GM06990 (cell line): ENCODE measurements around the gene GABRR3.

ENCODE experiments used
- DNase-seq: peaks from one replicate; pipeline ENCODE4 v3.0.0-alpha.2; 2011; ENCODE audit not compliant: insufficient read length; ENCODE audit errors: extremely low read depth
- H3K27me3 ChIP-seq: replicated peaks from 2 replicates; pipeline ENCODE4 v1.6.0; 2011; ENCODE audit warnings: low read length; ENCODE audit not compliant: control insufficient read depth, insufficient read depth
- H3K36me3 ChIP-seq: 2 replicates; pipeline ENCODE4 v1.5.1; 2011; ENCODE audit warnings: low read length; ENCODE audit not compliant: control insufficient read depth, insufficient read depth
- H3K4me3 ChIP-seq: replicated peaks from 2 replicates; pipeline ENCODE4 v1.5.1; 2011; ENCODE audit warnings: low read depth, mild to moderate bottlenecking, control low read depth, low read length
- TF ChIP-seq, protein P1 (sequence below): IDR thresholded peaks from 2 replicates; pipeline ENCODE4 v1.5.1; 2011; ENCODE audit warnings: low read length, control low read depth, mild to moderate bottlenecking, inconsistent platforms; ENCODE audit not compliant: insufficient read depth, poor library complexity, severe bottlenecking

GABRR3 gene

DNA sequence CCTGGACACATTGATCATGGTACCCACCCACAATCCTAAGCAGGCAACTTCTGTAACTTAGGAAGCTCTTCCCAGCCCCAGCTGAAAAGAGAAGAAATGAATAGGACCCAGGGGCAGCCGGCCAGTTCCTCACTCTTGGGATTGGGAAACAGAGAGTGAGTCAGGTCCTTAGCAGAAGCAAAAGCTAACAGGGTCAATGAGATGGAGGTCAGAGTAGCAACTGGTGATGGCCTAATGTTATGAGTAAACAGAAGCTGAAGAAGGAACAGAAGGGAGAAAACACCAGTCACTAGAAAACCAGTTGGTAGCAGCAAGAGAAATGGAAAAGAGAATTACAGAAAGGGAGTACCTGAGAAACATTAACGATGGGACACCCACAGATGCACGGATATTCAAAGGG, 82.8 kb downstream of the GABRR3 start:
- no peaks in the 10 kb centered on the region for H3K27me3 ChIP-seq
- TF ChIP-seq, protein P1, sequence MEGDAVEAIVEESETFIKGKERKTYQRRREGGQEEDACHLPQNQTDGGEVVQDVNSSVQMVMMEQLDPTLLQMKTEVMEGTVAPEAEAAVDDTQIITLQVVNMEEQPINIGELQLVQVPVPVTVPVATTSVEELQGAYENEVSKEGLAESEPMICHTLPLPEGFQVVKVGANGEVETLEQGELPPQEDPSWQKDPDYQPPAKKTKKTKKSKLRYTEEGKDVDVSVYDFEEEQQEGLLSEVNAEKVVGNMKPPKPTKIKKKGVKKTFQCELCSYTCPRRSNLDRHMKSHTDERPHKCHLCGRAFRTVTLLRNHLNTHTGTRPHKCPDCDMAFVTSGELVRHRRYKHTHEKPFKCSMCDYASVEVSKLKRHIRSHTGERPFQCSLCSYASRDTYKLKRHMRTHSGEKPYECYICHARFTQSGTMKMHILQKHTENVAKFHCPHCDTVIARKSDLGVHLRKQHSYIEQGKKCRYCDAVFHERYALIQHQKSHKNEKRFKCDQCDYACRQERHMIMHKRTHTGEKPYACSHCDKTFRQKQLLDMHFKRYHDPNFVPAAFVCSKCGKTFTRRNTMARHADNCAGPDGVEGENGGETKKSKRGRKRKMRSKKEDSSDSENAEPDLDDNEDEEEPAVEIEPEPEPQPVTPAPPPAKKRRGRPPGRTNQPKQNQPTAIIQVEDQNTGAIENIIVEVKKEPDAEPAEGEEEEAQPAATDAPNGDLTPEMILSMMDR = no peak

DNA sequence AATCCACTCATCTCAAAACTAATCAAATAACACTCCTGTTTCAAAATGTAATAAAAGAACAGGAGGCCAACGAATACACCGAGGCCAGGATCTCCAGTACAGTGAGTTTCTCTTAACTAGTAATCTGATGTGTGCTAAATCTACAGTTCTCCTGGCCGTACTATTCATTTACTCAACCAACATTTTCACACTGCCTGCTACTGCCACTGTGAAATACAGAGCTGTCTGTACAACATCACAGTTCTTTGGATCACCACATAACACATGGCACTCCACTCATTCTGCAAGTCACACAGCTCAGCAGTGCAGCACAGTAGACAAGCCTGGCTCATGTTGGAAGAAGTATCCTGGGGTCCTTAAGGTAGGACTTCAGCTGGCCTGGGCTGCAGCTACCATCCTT, 84.8 kb downstream of the GABRR3 start:
- Histone ChIP-seq H3K27me3 (no peaks in the 10 kb centered on the region), H3K4me3 (no peak overlapping the region), H3K36me3 (peaks cover 18% of the 10 kb centered on the region)
- TF ChIP-seq, protein P1 = no peak
- no peak for DNase-seq

More for the DNA sequence above, 82.8 kb downstream of the GABRR3 start:
- DNase-seq = no peak
- Histone ChIP-seq H3K4me3 (no peak overlapping the region), H3K36me3 (peaks cover 17% of the 10 kb centered on the region)

DNA sequence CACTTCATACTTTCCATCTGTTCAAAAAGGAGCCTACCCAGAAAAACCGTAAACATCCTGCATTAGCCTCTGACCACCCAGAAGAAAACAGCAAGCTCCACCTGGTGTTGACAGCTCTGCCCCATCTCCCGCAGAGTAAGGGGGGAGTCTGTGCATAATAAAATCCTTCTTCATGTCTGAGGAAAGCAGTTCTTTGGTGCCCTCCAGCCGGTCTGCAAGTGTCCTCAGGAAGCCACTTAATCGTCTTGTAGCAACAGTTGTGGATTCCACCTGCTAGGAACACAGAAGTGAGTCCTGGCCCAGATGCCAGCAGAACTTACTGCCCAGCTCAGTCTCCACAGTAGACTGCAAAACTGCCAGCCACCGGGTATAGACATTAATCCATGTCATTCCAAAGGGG, 85.4 kb downstream of the GABRR3 start:
- TF ChIP-seq, protein P1 = no peak
- H3K27me3 ChIP-seq = no peaks in the 10 kb centered on the region
- no peak overlapping the region for H3K4me3 ChIP-seq
- DNase-seq = no peak
- H3K36me3 ChIP-seq = peaks cover 18% of the 10 kb centered on the region

DNA sequence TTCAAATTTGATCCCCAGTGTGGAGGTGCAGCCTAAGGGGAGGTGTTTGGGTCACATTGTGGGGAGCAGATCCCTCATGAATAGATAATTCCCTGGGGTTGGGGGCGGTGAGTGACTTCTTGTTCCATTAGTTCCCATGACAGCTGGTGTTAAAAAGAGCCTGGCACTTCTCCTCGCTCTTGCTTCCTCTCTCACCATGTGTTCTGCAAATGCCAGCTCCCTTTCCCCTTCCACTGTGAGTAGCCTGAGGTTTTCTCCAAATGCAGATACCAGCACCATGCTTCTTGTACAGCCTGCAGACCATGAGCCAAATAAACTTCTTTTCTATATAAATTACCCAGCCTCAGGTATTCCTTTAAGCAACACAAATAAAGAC, 86.0 kb downstream of the GABRR3 start:
- no peak overlapping the region for H3K4me3 ChIP-seq
- no peaks in the 10 kb centered on the region for H3K27me3 ChIP-seq
- DNase-seq = no peak
- TF ChIP-seq, protein P1 = no peak
- peaks cover 17% of the 10 kb centered on the region for H3K36me3 ChIP-seq

DNA sequence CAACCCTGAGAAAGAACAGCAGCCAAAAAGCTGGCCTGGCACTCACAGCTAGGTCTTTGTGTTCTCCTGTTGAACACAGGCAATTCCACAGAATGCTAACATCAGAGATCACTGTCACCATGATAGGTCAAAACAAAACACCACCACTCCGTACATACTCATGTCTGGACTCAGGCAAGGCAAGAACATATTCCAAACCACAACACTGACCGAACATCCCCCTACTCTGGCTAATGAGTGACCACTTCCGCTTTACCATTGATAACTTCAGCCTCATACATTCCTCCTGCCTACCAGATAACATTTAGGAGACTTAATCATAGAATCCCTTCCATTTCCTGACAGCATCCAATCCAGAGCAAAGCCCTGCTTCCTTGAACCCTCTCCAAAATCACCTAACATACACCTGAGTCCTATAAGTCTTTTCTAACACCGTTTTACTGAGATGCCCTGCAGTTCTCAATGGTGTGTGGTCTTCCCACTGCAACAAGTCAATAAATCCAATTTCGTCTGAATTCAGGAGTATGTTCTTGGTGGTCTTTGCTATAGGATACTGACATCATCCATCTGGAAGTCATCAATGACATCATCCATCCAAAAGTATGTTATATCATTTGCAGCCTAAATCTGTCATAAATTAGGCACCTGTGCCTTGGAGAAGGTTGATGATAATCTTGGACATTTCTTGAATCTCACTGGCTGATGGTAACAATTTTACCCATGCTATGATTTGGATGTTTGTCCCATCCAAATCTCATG, 86.6 kb downstream of the GABRR3 start:
- no peak for DNase-seq
- TF ChIP-seq, protein P1 = no peak
- no peaks in the 10 kb centered on the region for H3K27me3 ChIP-seq
- peaks cover 16% of the 10 kb centered on the region for H3K36me3 ChIP-seq
- no peak overlapping the region for H3K4me3 ChIP-seq
